Measurements from ENCODE around the gene ZNF418. TPM values are rescaled to one million over a fixed set of nuclear protein-coding genes. Genes with fewer than 3 reads are reported as not detected.
"Not testable (repeated sequence)": the region's sequence is repeated elsewhere in the genome, so short reads cannot be mapped to it uniquely, and the experiment has no call there.

ZNF418 gene
- total RNA-seq, 2 donors from 2014 or later: 5.2 to 5.7 TPM

DNA sequence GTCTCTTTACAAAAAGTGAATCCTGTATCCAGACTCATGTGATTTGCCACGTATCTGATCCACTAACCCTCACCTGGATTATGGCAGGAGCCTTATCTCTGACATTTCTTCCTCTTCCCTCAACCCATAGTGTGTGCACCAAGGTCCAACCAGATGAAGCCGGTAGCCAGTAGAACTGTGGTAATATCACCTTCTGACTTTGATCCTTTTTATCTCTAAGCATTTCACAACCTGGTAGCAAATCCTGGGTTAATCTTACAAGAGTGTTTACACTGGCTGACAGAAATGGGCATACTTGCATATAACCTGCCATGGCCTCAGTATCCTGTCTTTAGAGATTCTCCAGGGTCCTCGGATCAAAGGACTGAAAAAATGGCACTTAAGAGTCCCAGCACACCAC is 20.7 kb downstream of the ZNF418 start:
- no peak for DNase-seq (ENCODE audit: low spot score)
- Histone ChIP-seq H3K36me3 (peaks cover 14% of the 10 kb centered on the region), H3K27ac (no peak overlapping the region), H3K27me3 (no peaks in the 10 kb centered on the region), H3K4me1 (peaks cover 0 to 14% of the 10 kb centered on the region in 2 donors), H3K9me3 (peaks cover 0 to 20% of the 10 kb centered on the region in 2 donors), H3K4me3 (no peak overlapping the region)
- TF ChIP-seq, protein P1, sequence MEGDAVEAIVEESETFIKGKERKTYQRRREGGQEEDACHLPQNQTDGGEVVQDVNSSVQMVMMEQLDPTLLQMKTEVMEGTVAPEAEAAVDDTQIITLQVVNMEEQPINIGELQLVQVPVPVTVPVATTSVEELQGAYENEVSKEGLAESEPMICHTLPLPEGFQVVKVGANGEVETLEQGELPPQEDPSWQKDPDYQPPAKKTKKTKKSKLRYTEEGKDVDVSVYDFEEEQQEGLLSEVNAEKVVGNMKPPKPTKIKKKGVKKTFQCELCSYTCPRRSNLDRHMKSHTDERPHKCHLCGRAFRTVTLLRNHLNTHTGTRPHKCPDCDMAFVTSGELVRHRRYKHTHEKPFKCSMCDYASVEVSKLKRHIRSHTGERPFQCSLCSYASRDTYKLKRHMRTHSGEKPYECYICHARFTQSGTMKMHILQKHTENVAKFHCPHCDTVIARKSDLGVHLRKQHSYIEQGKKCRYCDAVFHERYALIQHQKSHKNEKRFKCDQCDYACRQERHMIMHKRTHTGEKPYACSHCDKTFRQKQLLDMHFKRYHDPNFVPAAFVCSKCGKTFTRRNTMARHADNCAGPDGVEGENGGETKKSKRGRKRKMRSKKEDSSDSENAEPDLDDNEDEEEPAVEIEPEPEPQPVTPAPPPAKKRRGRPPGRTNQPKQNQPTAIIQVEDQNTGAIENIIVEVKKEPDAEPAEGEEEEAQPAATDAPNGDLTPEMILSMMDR (IDR thresholded peaks at IDR 0.05): no peak

DNA sequence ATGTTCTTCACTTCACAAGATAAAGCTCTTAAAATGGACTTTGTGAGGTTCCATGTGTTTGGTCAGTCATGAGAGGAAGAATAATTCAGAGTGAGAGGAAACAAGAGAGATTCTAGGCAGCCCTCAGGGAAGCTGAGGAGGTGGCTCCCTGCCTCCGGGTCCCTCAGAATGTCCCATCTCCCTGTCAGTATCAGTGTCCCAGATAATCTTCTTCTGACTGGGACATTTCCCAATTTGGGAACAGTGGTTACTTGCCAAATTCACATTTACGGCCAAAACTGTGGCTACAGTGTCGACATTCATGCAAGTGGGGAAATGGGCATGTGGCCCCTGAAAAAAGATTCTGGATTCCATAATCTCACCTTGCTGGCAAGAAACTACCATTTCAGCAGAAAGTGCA is 27.8 kb downstream of the ZNF418 start:
- Histone ChIP-seq H3K27me3 (no peaks in the 10 kb centered on the region), H3K9me3 (peaks cover 0 to 25% of the 10 kb centered on the region in 2 donors), H3K27ac (no peak overlapping the region), H3K4me1 (peaks cover 0 to 8% of the 10 kb centered on the region in 2 donors), H3K36me3 (peaks cover 35% of the 10 kb centered on the region), H3K4me3 (no peak overlapping the region)
- DNase-seq (ENCODE audit: low spot score): no peak
- TF ChIP-seq, protein P1 (IDR thresholded peaks at IDR 0.05): no peak

DNA sequence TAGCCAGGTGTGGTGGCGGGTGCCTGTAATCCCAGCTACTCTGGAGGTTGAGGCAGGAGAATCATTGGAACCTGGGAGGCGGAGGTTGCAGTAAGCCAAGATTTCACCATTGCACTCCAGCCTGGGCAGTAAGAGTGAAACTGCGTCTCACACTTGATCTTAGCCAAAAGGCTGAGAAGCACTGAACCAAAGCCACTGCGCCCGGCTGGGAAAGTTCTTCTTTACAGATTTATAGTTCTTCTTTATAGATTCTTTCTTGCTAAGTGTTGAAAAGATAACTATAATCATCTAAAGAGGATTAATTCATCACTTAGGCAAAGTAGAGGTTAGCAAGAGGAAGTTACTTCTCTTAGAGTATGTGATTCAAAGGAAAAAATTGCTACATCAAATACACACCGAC is 29.9 kb downstream of the ZNF418 start:
- Histone ChIP-seq H3K27ac (no peak overlapping the region), H3K36me3 (peaks cover 24% of the 10 kb centered on the region), H3K4me1 (peaks cover 0 to 8% of the 10 kb centered on the region in 2 donors), H3K9me3 (peaks cover 0 to 10% of the 10 kb centered on the region in 2 donors), H3K4me3 (no peak overlapping the region), H3K27me3 (no peaks in the 10 kb centered on the region)
- DNase-seq (ENCODE audit: low spot score): no peak
- TF ChIP-seq, protein P1 (IDR thresholded peaks at IDR 0.05): no peak

DNA sequence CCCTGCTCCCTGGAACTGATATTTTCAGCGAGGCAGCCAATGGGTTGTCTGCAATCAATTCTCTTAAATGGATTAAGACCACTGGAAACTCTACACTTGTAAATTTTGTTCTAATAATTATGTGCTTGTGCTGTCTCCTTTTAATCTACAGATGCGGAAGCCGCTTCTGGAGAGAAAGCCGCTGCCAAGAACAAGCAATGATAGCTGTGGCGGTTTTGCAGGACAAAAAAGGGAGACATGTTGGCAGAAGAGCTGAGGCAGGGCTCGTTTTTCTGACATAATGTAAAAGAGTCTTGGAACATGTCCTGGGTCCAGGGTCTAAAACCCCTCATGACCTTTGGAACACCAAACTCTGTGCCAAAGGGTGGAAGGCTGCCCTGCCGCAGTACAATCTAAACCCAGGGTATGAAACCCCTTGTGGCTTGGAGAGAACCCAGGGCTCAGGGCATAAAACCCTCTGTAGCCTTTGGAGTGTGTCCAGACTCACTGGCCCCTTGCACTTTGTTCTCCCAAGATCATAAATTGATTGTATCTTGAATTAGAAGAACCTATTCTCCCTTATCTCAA is 31.5 kb downstream of the ZNF418 start:
- Histone ChIP-seq H3K27ac (no peak overlapping the region), H3K9me3 (peaks cover 0 to 8% of the 10 kb centered on the region in 2 donors)

DNA sequence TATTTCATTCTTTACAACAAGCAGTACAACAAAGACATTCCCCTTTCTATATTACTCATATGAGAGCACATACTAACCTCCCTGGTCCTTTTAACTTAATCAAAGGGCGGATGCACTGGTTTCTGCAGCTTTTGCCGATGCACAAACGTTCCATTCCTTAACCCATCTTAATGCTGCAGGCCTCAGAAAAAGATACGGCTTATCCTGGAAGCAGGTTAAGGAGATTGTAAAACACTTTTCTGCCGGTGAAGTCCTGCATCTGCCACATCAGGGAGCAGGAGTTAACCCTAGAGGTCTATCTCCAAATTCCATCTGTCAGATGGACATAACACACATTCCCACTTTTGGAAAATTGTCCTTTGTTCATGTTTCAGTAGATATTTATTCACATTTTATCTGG is 34.9 kb downstream of the ZNF418 start:
- Histone ChIP-seq H3K4me1 (peaks cover 0 to 8% of the 10 kb centered on the region in 2 donors), H3K9me3 (no peaks in the 10 kb centered on the region)
- TF ChIP-seq, protein P1 (IDR thresholded peaks at IDR 0.05): no peak

More for the DNA sequence above, 31.5 kb downstream of the ZNF418 start:
- H3K4me1 ChIP-seq: peaks cover 0 to 8% of the 10 kb centered on the region in 2 donors
- DNase-seq (ENCODE audit: low spot score): no peak
- no peak overlapping the region for H3K4me3 ChIP-seq
- no peaks in the 10 kb centered on the region for H3K27me3 ChIP-seq
- peaks cover 15% of the 10 kb centered on the region for H3K36me3 ChIP-seq
- TF ChIP-seq, protein P1 (IDR thresholded peaks at IDR 0.05): peak in 1 of 2 donors; percentile 3

DNA sequence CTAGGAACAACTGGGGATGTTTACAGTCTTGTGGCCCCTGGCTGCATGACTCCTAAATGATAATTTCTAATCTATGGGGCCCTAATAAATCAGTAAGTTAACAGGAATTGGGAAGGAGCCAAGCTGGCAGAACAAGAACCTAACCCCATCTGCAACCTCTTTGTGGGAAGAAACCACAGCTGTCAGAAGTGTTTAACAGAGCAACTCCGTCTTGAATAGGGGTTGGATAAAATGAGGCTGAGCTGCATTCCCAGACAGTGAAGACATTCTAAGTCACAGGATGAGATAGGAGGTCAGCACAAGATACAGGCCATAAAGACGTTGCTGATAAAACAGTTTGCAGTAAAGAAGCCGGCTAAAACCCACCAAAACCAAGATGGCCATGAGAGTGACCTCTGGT is 44.5 kb downstream of the ZNF418 start:
- not testable (repeated sequence) for H3K4me3 ChIP-seq; H3K36me3 ChIP-seq; H3K27me3 ChIP-seq; DNase-seq (ENCODE audit: low spot score); H3K27ac ChIP-seq; H3K9me3 ChIP-seq
- H3K4me1 ChIP-seq: peaks cover 0 to 14% of the 10 kb centered on the region in 2 donors

More for the DNA sequence above, 34.9 kb downstream of the ZNF418 start:
- Histone ChIP-seq H3K4me3 (no peak overlapping the region), H3K36me3 (no peaks in the 10 kb centered on the region), H3K27me3 (no peaks in the 10 kb centered on the region), H3K27ac (no peak overlapping the region)
- no peak for DNase-seq (ENCODE audit: low spot score)

Data from right atrium auricular region (tissue), 2 donors.